CD4-positive, alpha-beta T cell (primary cell): ENCODE data around the gene LINGO1. TPM values are rescaled to one million over a fixed set of nuclear protein-coding genes. Genes with fewer than 3 reads are reported as not detected.

Source experiments
- ATAC-seq: fragments of 200-7000 bp; cut with Tn5 transposase; one replicate; pipeline ENCODE4 v1.10.0; 2022; ENCODE audit warnings: mild to moderate bottlenecking; ENCODE audit not compliant: poor library complexity
- CTCF ChIA-PET: fragments of 350-600 bp; sonication (Branson Sonifier 250); formaldehyde crosslinking; loops from one replicate; lab custom pipeline; 2021; ENCODE audit warnings: antibody characterized with exemption, inconsistent platforms; lab: Charles Lee
- POLR2A ChIA-PET: fragments of 350-600 bp; sonication (Branson Sonifier 250); formaldehyde crosslinking; loops from one replicate; lab custom pipeline; 2021; ENCODE audit warnings: antibody characterized with exemption, inconsistent platforms; lab: Charles Lee
- DNase-seq, 14 experiments: peaks; one replicate each; pipeline ENCODE4 v3.0.0-alpha.2; 2013 to 2020; ENCODE audit warnings: mixed read lengths in 2 of 14
- H3K27ac ChIP-seq, 2 donors: one replicate each; pipeline versions ENCODE4 v1.5.1 to v1.7.0; 2013; ENCODE audit warnings: low read length in 2 of 2, low read depth in 1 of 2, mild to moderate bottlenecking in 1 of 2
- H3K27me3 ChIP-seq, 2 experiments: 1 replicate in 1 of 2; 2 replicates in 1 of 2; pipeline versions ENCODE4 v1.6.1 to v1.7.0; 2013; ENCODE audit warnings: low read length in 2 of 2, control low read depth in 1 of 2, mild to moderate bottlenecking in 1 of 2, moderate library complexity in 1 of 2; ENCODE audit not compliant: insufficient read depth in 2 of 2, control insufficient read depth in 1 of 2
- H3K36me3 ChIP-seq: one replicate; pipeline ENCODE4 v1.6.1; 2013; ENCODE audit warnings: low read length, control low read depth; ENCODE audit not compliant: insufficient read depth
- H3K4me1 ChIP-seq: one replicate; pipeline ENCODE4 v1.6.1; 2013; ENCODE audit warnings: low read length, control low read depth; ENCODE audit not compliant: insufficient read depth
- H3K4me3 ChIP-seq: one replicate; pipeline ENCODE4 v1.5.1; 2013; ENCODE audit warnings: mild to moderate bottlenecking, low read length, moderate library complexity
- H3K9me3 ChIP-seq, 2 experiments: 1 replicate in 1 of 2; 2 replicates in 1 of 2; pipeline versions ENCODE4 v1.6.1 to v1.7.0; 2013; ENCODE audit warnings: low read length in 2 of 2, mild to moderate bottlenecking in 2 of 2, control low read depth in 1 of 2, moderate library complexity in 1 of 2; ENCODE audit not compliant: control insufficient read depth in 1 of 2, insufficient read depth in 1 of 2
- H3K27ac Mint-ChIP-seq: one replicate; pipeline ENCODE4 v1.8.0; 2020; ENCODE audit warnings: mixed read lengths
- H3K27me3 Mint-ChIP-seq: one replicate; pipeline ENCODE4 v1.8.0; 2021; ENCODE audit warnings: mixed read lengths
- H3K36me3 Mint-ChIP-seq: one replicate; pipeline ENCODE4 v1.8.0; 2021; ENCODE audit warnings: low read depth, mixed read lengths
- H3K4me1 Mint-ChIP-seq: one replicate; pipeline ENCODE4 v1.8.0; 2021; ENCODE audit warnings: low read depth, mixed read lengths
- H3K4me3 Mint-ChIP-seq: one replicate; pipeline ENCODE4 v1.8.0; 2020; ENCODE audit warnings: mild to moderate bottlenecking, mixed read lengths
- H3K9me3 Mint-ChIP-seq: one replicate; pipeline ENCODE4 v1.8.0; 2020; ENCODE audit warnings: mixed read lengths
- CTCF ChIP-seq: fragments of 200-600 bp; IDR thresholded peaks from one replicate; pipeline ENCODE4 v1.8.0; 2022; ENCODE audit warnings: antibody characterized with exemption, mild to moderate bottlenecking
- intact Hi-C, 2 experiments: fragments of 100-400 bp; cut with DNase I in 1 of 2; cut with micrococcal nuclease in 1 of 2; formaldehyde crosslinking; loops; one replicate each; pipeline versions ENCODE4 v1.15.1 to v1.9.0; 2023 to 2025; cut with DNase I, micrococcal nuclease
- total RNA-seq, 174 experiments: library from RNA in 2 of 174; stranded (reverse) in 2 of 174; gene quantifications; one replicate each; pipeline ENCODE4 v1.2.3 and lab custom pipeline; 2021 to 2026

LINGO1 gene
- total RNA-seq, 2 experiments from 2014 or later: not detected

GRCh38 chr15:77659350-77660321, 26.9 kb upstream of the LINGO1 start:
- CTCF ChIA-PET: no interaction called here
- Histone ChIP-seq H3K9me3 (peaks cover 0 to 10% of the 10 kb centered on the region in 2 experiments), H3K4me1 (peaks cover 3% of the 10 kb centered on the region), H3K27me3 (peaks cover 6 to 10% of the 10 kb centered on the region in 2 experiments), H3K36me3 (no peaks in the 10 kb centered on the region), H3K4me3 (no peak overlapping the region), H3K27ac (no peak overlapping the region)
- Mint-ChIP-seq H3K27me3 (peaks cover 31% of the 10 kb centered on the region), H3K9me3 (no peaks in the 10 kb centered on the region), H3K4me3 (no peak overlapping the region), H3K4me1 (no peaks in the 10 kb centered on the region), H3K27ac (no peak overlapping the region), H3K36me3 (no peaks in the 10 kb centered on the region)
- DNase-seq (peak in 2 of 14 experiments; percentile 1 to 7), ATAC-seq (no peak)
- intact Hi-C loops: no loop called here
- TF ChIP-seq CTCF: no peak
- POLR2A ChIA-PET: no interaction called here

GRCh38 chr15:77658304-77658703, 25.6 kb upstream of the LINGO1 start:
- Mint-ChIP-seq H3K4me3 (no peak overlapping the region), H3K9me3 (no peaks in the 10 kb centered on the region), H3K4me1 (no peaks in the 10 kb centered on the region), H3K27me3 (peaks cover 35% of the 10 kb centered on the region), H3K36me3 (no peaks in the 10 kb centered on the region), H3K27ac (no peak overlapping the region)
- no peaks in the 10 kb centered on the region for H3K36me3 ChIP-seq
- no peak overlapping the region for H3K27ac ChIP-seq
- peaks cover 6 to 10% of the 10 kb centered on the region in 2 experiments for H3K27me3 ChIP-seq
- POLR2A ChIA-PET: no interaction called here
- intact Hi-C loops: no loop called here
- CTCF ChIA-PET: no interaction called here
- ATAC-seq (no peak), DNase-seq (no peak)
- H3K9me3 ChIP-seq: peaks cover 0 to 17% of the 10 kb centered on the region in 2 experiments
- no peak overlapping the region for H3K4me3 ChIP-seq
- peaks cover 3% of the 10 kb centered on the region for H3K4me1 ChIP-seq
- TF ChIP-seq CTCF: no peak

GRCh38 chr15:77657634-77658238, 25.0 kb upstream of the LINGO1 start:
- no peak overlapping the region for H3K27ac Mint-ChIP-seq
- Histone ChIP-seq H3K4me1 (peaks cover 3% of the 10 kb centered on the region), H3K4me3 (no peak overlapping the region), H3K9me3 (peaks cover 0 to 20% of the 10 kb centered on the region in 2 experiments), H3K36me3 (no peaks in the 10 kb centered on the region), H3K27ac (no peak overlapping the region), H3K27me3 (peaks cover 6 to 10% of the 10 kb centered on the region in 2 experiments)
- no peaks in the 10 kb centered on the region for H3K36me3 Mint-ChIP-seq
- H3K4me1 Mint-ChIP-seq: no peaks in the 10 kb centered on the region
- intact Hi-C loops: no loop called here
- POLR2A ChIA-PET: no interaction called here
- TF ChIP-seq CTCF: no peak
- CTCF ChIA-PET: no interaction called here
- H3K9me3 Mint-ChIP-seq: no peaks in the 10 kb centered on the region
- no peak for DNase-seq
- peaks cover 30% of the 10 kb centered on the region for H3K27me3 Mint-ChIP-seq
- no peak overlapping the region for H3K4me3 Mint-ChIP-seq
- ATAC-seq: no peak
